Naive thymus-derived CD4-positive, alpha-beta T cell (primary cell): ENCODE data around the gene PCED1B. TPM values are rescaled to one million over a fixed set of nuclear protein-coding genes. Genes with fewer than 3 reads are reported as not detected.

ENCODE experiments used
- ATAC-seq: fragments of 150-1000 bp; cut with Tn5 transposase; 2 replicates; pipeline ENCODE4 v1.10.0; 2021; ENCODE audit warnings: mild to moderate bottlenecking, moderate library complexity
- CTCF ChIA-PET: fragments of 350-600 bp; sonication (Branson Sonifier 250); formaldehyde crosslinking; loops from one replicate; lab custom pipeline; 2021; ENCODE audit warnings: antibody characterized with exemption; lab: Charles Lee
- POLR2A ChIA-PET: fragments of 350-600 bp; sonication (Branson Sonifier 250); formaldehyde crosslinking; loops from one replicate; lab custom pipeline; 2021; ENCODE audit warnings: antibody characterized with exemption, inconsistent platforms; lab: Charles Lee
- DNase-seq, 9 donors: peaks; one replicate each; pipeline versions ENCODE4 v3.0.0 to v3.0.0-alpha.2; 2020 to 2022; ENCODE audit warnings: mixed read lengths in 1 of 9
- H3K27ac ChIP-seq: one replicate; pipeline ENCODE4 v1.7.0; 2013; ENCODE audit warnings: mild to moderate bottlenecking, low read depth, low read length, moderate library complexity
- H3K27me3 ChIP-seq, 2 donors: one replicate each; pipeline ENCODE4 v1.7.0; 2013; ENCODE audit warnings: low read length in 2 of 2, mild to moderate bottlenecking in 2 of 2, moderate library complexity in 2 of 2; ENCODE audit not compliant: control insufficient read depth in 2 of 2, insufficient read depth in 2 of 2
- H3K36me3 ChIP-seq, 3 experiments: 1 replicate in 2 of 3; 2 replicates in 1 of 3; pipeline ENCODE4 v1.7.0; 2013; ENCODE audit warnings: low read length in 3 of 3, mild to moderate bottlenecking in 3 of 3, moderate library complexity in 1 of 3; ENCODE audit not compliant: insufficient read depth in 3 of 3, control insufficient read depth in 2 of 3
- H3K4me1 ChIP-seq, 2 donors: one replicate each; pipeline ENCODE4 v1.7.0; 2013; ENCODE audit warnings: low read length in 2 of 2, mild to moderate bottlenecking in 2 of 2, moderate library complexity in 1 of 2; ENCODE audit not compliant: control insufficient read depth in 2 of 2, insufficient read depth in 2 of 2
- H3K4me3 ChIP-seq: 2 replicates; pipeline ENCODE4 v1.7.0; 2013; ENCODE audit warnings: mild to moderate bottlenecking, low read length
- H3K9me3 ChIP-seq, 3 experiments: 1 replicate in 2 of 3; 2 replicates in 1 of 3; pipeline ENCODE4 v1.7.0; 2013; ENCODE audit warnings: low read length in 3 of 3; ENCODE audit not compliant: control insufficient read depth in 2 of 3
- H3K27ac Mint-ChIP-seq, 9 donors: one replicate each; pipeline ENCODE4 v1.8.0; 2020 to 2022; ENCODE audit warnings: mixed read lengths in 9 of 9, mild to moderate bottlenecking in 8 of 9, moderate library complexity in 5 of 9, inconsistent platforms in 2 of 9
- H3K27me3 Mint-ChIP-seq, 5 donors: one replicate each; pipeline ENCODE4 v1.8.0; 2021 to 2022; ENCODE audit warnings: mixed read lengths in 5 of 5, mild to moderate bottlenecking in 1 of 5
- H3K36me3 Mint-ChIP-seq, 5 donors: one replicate each; pipeline ENCODE4 v1.8.0; 2020 to 2022; ENCODE audit warnings: mixed read lengths in 5 of 5, mild to moderate bottlenecking in 3 of 5, inconsistent platforms in 1 of 5
- H3K4me1 Mint-ChIP-seq, 7 donors: one replicate each; pipeline ENCODE4 v1.8.0; 2020 to 2022; ENCODE audit warnings: mixed read lengths in 7 of 7, mild to moderate bottlenecking in 3 of 7, inconsistent platforms in 1 of 7
- H3K4me3 Mint-ChIP-seq, 10 donors: one replicate each; pipeline ENCODE4 v1.8.0; 2020 to 2022; ENCODE audit warnings: mild to moderate bottlenecking in 10 of 10, mixed read lengths in 10 of 10, moderate library complexity in 6 of 10, inconsistent platforms in 2 of 10
- H3K9me3 Mint-ChIP-seq, 11 donors: one replicate each; pipeline ENCODE4 v1.8.0; 2020 to 2022; ENCODE audit warnings: mixed read lengths in 11 of 11, mild to moderate bottlenecking in 4 of 11, inconsistent platforms in 1 of 11, moderate library complexity in 1 of 11
- intact Hi-C, 2 donors: fragments of 100-400 bp; cut with micrococcal nuclease; formaldehyde crosslinking; loops; one replicate each; pipeline ENCODE4 v1.15.1; 2023
- polyA plus RNA-seq, 2 donors: library from polyadenylated mRNA; unstranded; fragments of 300-500 nt; fragmentation: Illumina TruSeq; gene quantifications; one replicate each; pipeline ENCODE4 v1.2.3, GENCODE V29; 2021
- total RNA-seq, 6 experiments: library from RNA in 5 of 6; stranded (reverse) in 5 of 6; gene quantifications; 1 replicate in 5 of 6; 2 replicates in 1 of 6; pipeline ENCODE4 v1.2.3 and lab custom pipeline; 2021 to 2026

PCED1B gene
- total and polyA plus RNA-seq, 7 experiments from 2014 or later = 41.4 to 147 (median 94.3) TPM

- DNase-seq (no peak), ATAC-seq (no peak)
- intact Hi-C loops = loop anchor here in 1 of 2 donors (5.0 kb wide), 1 partner anchor 166 kb away; no protein-coding TSS in a partner anchor
- POLR2A ChIA-PET = interaction anchor here (1.0 kb wide), 1 partner anchor 14 kb away, joined by 3 read pairs; no protein-coding TSS in a partner anchor
- CTCF ChIA-PET = no interaction called here
- Histone ChIP-seq H3K9me3 (no peaks in the 10 kb centered on the region), H3K4me3 (no peak overlapping the region), H3K27ac (no peak overlapping the region), H3K27me3 (no peaks in the 10 kb centered on the region), H3K36me3 (peaks cover 0 to 9% (median 0%) of the 10 kb centered on the region in 3 experiments), H3K4me1 (peaks cover 0 to 11% of the 10 kb centered on the region in 2 donors)
- Mint-ChIP-seq H3K4me1 (peaks cover 14 to 46% (median 36%) of the 10 kb centered on the region in 7 donors), H3K27me3 (no peaks in the 10 kb centered on the region), H3K36me3 (peaks cover 9 to 61% (median 42%) of the 10 kb centered on the region in 5 donors), H3K9me3 (peaks cover 0 to 13% (median 3%) of the 10 kb centered on the region in 11 donors), H3K4me3 (no peak overlapping the region), H3K27ac (no peak overlapping the region)
These were observed 62.0 kb downstream of the PCED1B start for GRCh38 chr12:47141459-47141858.

GRCh38 chr12:47144769-47145168 is 65.3 kb downstream of the PCED1B start:
- intact Hi-C loops = loop anchor here (1.0 to 5.0 kb wide), 5 partner anchors 11 to 253 kb away; partner anchors contain the start of genes AMIGO2 (in 1 of the 2) and PCED1B (in 1 of the 2)
- no peak for DNase-seq
- no peak overlapping the region for H3K4me3 ChIP-seq
- H3K27me3 ChIP-seq = no peaks in the 10 kb centered on the region
- peak overlapping the region in 8 of 9 donors; percentile 26 to 92 (median 80) for H3K27ac Mint-ChIP-seq
- no peaks in the 10 kb centered on the region for H3K27me3 Mint-ChIP-seq
- no peak for ATAC-seq
- peak overlapping the region; percentile 38 for H3K27ac ChIP-seq
- ChIA-PET CTCF (interaction anchor here (0.7 to 1.2 kb wide), 3 partner anchors 21 to 163 kb away, joined by 3 to 4 read pairs (median 3); no protein-coding TSS in a partner anchor), POLR2A (interaction anchor here (0.7 to 2.4 kb wide), 9 partner anchors 11 to 253 kb away, joined by 3 to 8 read pairs (median 3); partner anchors contain the start of gene AMIGO2)
- peaks cover under 1 to 57% (median 41%) of the 10 kb centered on the region in 5 donors for H3K36me3 Mint-ChIP-seq
- peaks cover 0 to 9% (median 0%) of the 10 kb centered on the region in 3 experiments for H3K36me3 ChIP-seq
- H3K4me1 Mint-ChIP-seq = peaks cover 14 to 51% (median 41%) of the 10 kb centered on the region in 7 donors
- H3K9me3 Mint-ChIP-seq = peaks cover 0 to 12% (median 0%) of the 10 kb centered on the region in 11 donors
- peaks cover 0 to 11% of the 10 kb centered on the region in 2 donors for H3K4me1 ChIP-seq
- H3K4me3 Mint-ChIP-seq = peak overlapping the region in 7 of 10 donors; percentile 18 to 63 (median 38)
- no peaks in the 10 kb centered on the region for H3K9me3 ChIP-seq

- Mint-ChIP-seq H3K4me3 (peak overlapping the region in 8 of 10 donors; percentile 11 to 63 (median 37)), H3K27me3 (no peaks in the 10 kb centered on the region)
These were observed 65.8 kb downstream of the PCED1B start for GRCh38 chr12:47145188-47145587.

GRCh38 chr12:47147739-47148138 is 68.3 kb downstream of the PCED1B start:
- Histone ChIP-seq H3K4me1 (peaks cover 0 to 11% of the 10 kb centered on the region in 2 donors), H3K9me3 (no peaks in the 10 kb centered on the region), H3K27me3 (no peaks in the 10 kb centered on the region), H3K27ac (no peak overlapping the region), H3K4me3 (no peak overlapping the region), H3K36me3 (no peaks in the 10 kb centered on the region)
- ChIA-PET CTCF (no interaction called here), POLR2A (interaction anchor here (1.3 kb wide), 1 partner anchor 11 kb away, joined by 3 read pairs; no protein-coding TSS in a partner anchor)
- Mint-ChIP-seq H3K4me1 (peaks cover 14 to 50% (median 36%) of the 10 kb centered on the region in 7 donors), H3K36me3 (peaks cover 7 to 53% (median 41%) of the 10 kb centered on the region in 5 donors), H3K9me3 (peaks cover 0 to 17% (median 5%) of the 10 kb centered on the region in 11 donors), H3K27ac (peak overlapping the region in 2 of 9 donors; percentile 24 to 86), H3K4me3 (no peak overlapping the region), H3K27me3 (no peaks in the 10 kb centered on the region)
- intact Hi-C loops = loop anchor here in 1 of 2 donors (5.0 kb wide), 1 partner anchor 250 kb away; no protein-coding TSS in a partner anchor
- DNase-seq = no peak
- no peak for ATAC-seq

More at GRCh38 chr12:47145188-47145587, 65.8 kb downstream of the PCED1B start:
- Histone ChIP-seq H3K36me3 (peaks cover 0 to 9% (median 0%) of the 10 kb centered on the region in 3 experiments), H3K9me3 (no peaks in the 10 kb centered on the region), H3K27ac (peak overlapping the region; percentile 38), H3K4me3 (no peak overlapping the region), H3K27me3 (no peaks in the 10 kb centered on the region), H3K4me1 (peaks cover 0 to 11% of the 10 kb centered on the region in 2 donors)
- ChIA-PET POLR2A (interaction anchor here (0.7 to 2.4 kb wide), 8 partner anchors 11 to 253 kb away, joined by 3 to 8 read pairs (median 4); partner anchors contain the start of gene AMIGO2), CTCF (interaction anchor here (0.7 to 1.2 kb wide), 3 partner anchors 21 to 163 kb away, joined by 3 to 4 read pairs (median 3); no protein-coding TSS in a partner anchor)
- intact Hi-C loops = loop anchor here (1.0 to 5.0 kb wide), 4 partner anchors 10 to 252 kb away; partner anchors contain the start of genes AMIGO2 (in 1 of the 2) and PCED1B (in 1 of the 2)
- DNase-seq (peak in 7 of 9 donors; percentile 34 to 70 (median 57)), ATAC-seq (peak; percentile 64)
- H3K36me3 Mint-ChIP-seq = peaks cover 0 to 57% (median 41%) of the 10 kb centered on the region in 5 donors
- H3K4me1 Mint-ChIP-seq = peaks cover 14 to 51% (median 41%) of the 10 kb centered on the region in 7 donors
- peak overlapping the region in 8 of 9 donors; percentile 56 to 92 (median 80) for H3K27ac Mint-ChIP-seq
- peaks cover 0 to 12% (median 0%) of the 10 kb centered on the region in 11 donors for H3K9me3 Mint-ChIP-seq

- Histone ChIP-seq H3K27ac (no peak overlapping the region), H3K4me1 (peaks cover 0 to 11% of the 10 kb centered on the region in 2 donors), H3K36me3 (no peaks in the 10 kb centered on the region), H3K9me3 (no peaks in the 10 kb centered on the region), H3K4me3 (no peak overlapping the region), H3K27me3 (no peaks in the 10 kb centered on the region)
- ATAC-seq = no peak
- peaks cover 7 to 53% (median 37%) of the 10 kb centered on the region in 5 donors for H3K36me3 Mint-ChIP-seq
- intact Hi-C loops = loop anchor here in 1 of 2 donors (5.0 kb wide), 1 partner anchor 248 kb away; no protein-coding TSS in a partner anchor
- H3K27ac Mint-ChIP-seq = peak overlapping the region in 2 of 9 donors; percentile 24 to 79
- peaks cover 0 to 17% (median 5%) of the 10 kb centered on the region in 11 donors for H3K9me3 Mint-ChIP-seq
- no peak for DNase-seq
- ChIA-PET CTCF (interaction anchor here (1.1 kb wide), 1 partner anchor 12 kb away, joined by 3 read pairs; no protein-coding TSS in a partner anchor), POLR2A (interaction anchor here (0.6 to 1.3 kb wide), 3 partner anchors 10 to 157 kb away, joined by 3 read pairs; no protein-coding TSS in a partner anchor)
- no peaks in the 10 kb centered on the region for H3K27me3 Mint-ChIP-seq
- H3K4me3 Mint-ChIP-seq = no peak overlapping the region
- peaks cover 14 to 54% (median 35%) of the 10 kb centered on the region in 7 donors for H3K4me1 Mint-ChIP-seq
These were observed 69.7 kb downstream of the PCED1B start for GRCh38 chr12:47149146-47149545.

GRCh38 chr12:47152095-47152494 is 72.7 kb downstream of the PCED1B start:
- Mint-ChIP-seq H3K4me3 (no peak overlapping the region), H3K27ac (no peak overlapping the region), H3K36me3 (peaks cover 7 to 43% (median 37%) of the 10 kb centered on the region in 5 donors), H3K4me1 (peaks cover 5 to 57% (median 41%) of the 10 kb centered on the region in 7 donors), H3K27me3 (no peaks in the 10 kb centered on the region), H3K9me3 (peaks cover 0 to 16% (median 5%) of the 10 kb centered on the region in 11 donors)
- no peaks in the 10 kb centered on the region for H3K27me3 ChIP-seq
- POLR2A ChIA-PET = no interaction called here
- no peak overlapping the region for H3K4me3 ChIP-seq
- DNase-seq = no peak
- peaks cover 13 to 14% of the 10 kb centered on the region in 2 donors for H3K4me1 ChIP-seq
- H3K36me3 ChIP-seq = no peaks in the 10 kb centered on the region
- H3K9me3 ChIP-seq = no peaks in the 10 kb centered on the region
- intact Hi-C loops = no loop called here
- CTCF ChIA-PET = interaction anchor here (0.6 kb wide), 1 partner anchor 73 kb away, joined by 4 read pairs; no protein-coding TSS in a partner anchor
- H3K27ac ChIP-seq = no peak overlapping the region
- ATAC-seq = no peak
